Glutamatergic neuron (in vitro differentiated cells): Measurements from ENCODE around the gene JOSD1. TPM values are rescaled to one million over a fixed set of nuclear protein-coding genes. Genes with fewer than 3 reads are reported as not detected.

ENCODE experiments used
- DNase-seq: peaks from one replicate; pipeline ENCODE4 v3.0.0; 2022
- H3K27ac Mint-ChIP-seq: one replicate; pipeline ENCODE4 v1.8.0; 2020; ENCODE audit warnings: mild to moderate bottlenecking, mixed read lengths, inconsistent platforms; ENCODE audit not compliant: unreplicated experiment
- H3K27me3 Mint-ChIP-seq: one replicate; pipeline ENCODE4 v1.8.0; 2020; ENCODE audit warnings: mild to moderate bottlenecking, moderate library complexity, mixed read lengths, inconsistent platforms; ENCODE audit not compliant: unreplicated experiment
- H3K36me3 Mint-ChIP-seq: one replicate; pipeline ENCODE4 v1.8.0; 2020; ENCODE audit warnings: mild to moderate bottlenecking, mixed read lengths, inconsistent platforms; ENCODE audit not compliant: unreplicated experiment
- H3K4me1 Mint-ChIP-seq: one replicate; pipeline ENCODE4 v1.8.0; 2020; ENCODE audit warnings: mild to moderate bottlenecking, low read depth, mixed read lengths, inconsistent platforms; ENCODE audit not compliant: unreplicated experiment
- H3K4me3 Mint-ChIP-seq: one replicate; pipeline ENCODE4 v1.8.0; 2020; ENCODE audit warnings: mild to moderate bottlenecking, mixed read lengths, inconsistent platforms; ENCODE audit not compliant: unreplicated experiment
- H3K9me3 Mint-ChIP-seq: one replicate; pipeline ENCODE4 v1.8.0; 2020; ENCODE audit warnings: mild to moderate bottlenecking, moderate library complexity, mixed read lengths, inconsistent platforms; ENCODE audit not compliant: unreplicated experiment
- CTCF ChIP-seq: fragments of 200-600 bp; sonication (generic); IDR thresholded peaks from one replicate; pipeline ENCODE4 v1.5.0; 2021; ENCODE audit not compliant: partially characterized antibody, unreplicated experiment
- total RNA-seq: library from RNA; stranded (reverse); fragmentation: NEBNext Ultra II Directional; extraction: Animal tissue kit (Norgen Biotek cat#: 25700); gene quantifications from one replicate; pipeline ENCODE4 v1.2.1, GENCODE V29; 2021; ENCODE audit not compliant: unreplicated experiment

JOSD1 gene
- total RNA-seq, 1 donor from 2014 or later: 51.0 TPM

GRCh38 chr22:38733329-38733723, 32.6 kb upstream of the JOSD1 start:
- peak; percentile 82 for DNase-seq
- Mint-ChIP-seq H3K9me3 (peaks cover 14% of the 10 kb centered on the region), H3K27ac (peak overlapping the region; percentile 83), H3K4me1 (peaks cover 20% of the 10 kb centered on the region), H3K27me3 (peaks cover 10% of the 10 kb centered on the region), H3K4me3 (peak overlapping the region; percentile 52), H3K36me3 (no peaks in the 10 kb centered on the region)
- TF ChIP-seq CTCF: peak; percentile 87

GRCh38 chr22:38732251-38732815, 31.6 kb upstream of the JOSD1 start:
- no peak overlapping the region for H3K27ac Mint-ChIP-seq
- peaks cover 14% of the 10 kb centered on the region for H3K9me3 Mint-ChIP-seq
- DNase-seq: no peak
- peaks cover 20% of the 10 kb centered on the region for H3K4me1 Mint-ChIP-seq
- TF ChIP-seq CTCF: no peak
- H3K27me3 Mint-ChIP-seq: peaks cover 4% of the 10 kb centered on the region
- H3K4me3 Mint-ChIP-seq: no peak overlapping the region
- no peaks in the 10 kb centered on the region for H3K36me3 Mint-ChIP-seq

GRCh38 chr22:38731703-38732161, 31.0 kb upstream of the JOSD1 start:
- no peak for TF ChIP-seq CTCF
- no peaks in the 10 kb centered on the region for H3K36me3 Mint-ChIP-seq
- H3K4me3 Mint-ChIP-seq: no peak overlapping the region
- no peak overlapping the region for H3K27ac Mint-ChIP-seq
- no peaks in the 10 kb centered on the region for H3K27me3 Mint-ChIP-seq
- no peak for DNase-seq
- peaks cover 14% of the 10 kb centered on the region for H3K9me3 Mint-ChIP-seq
- H3K4me1 Mint-ChIP-seq: peaks cover 20% of the 10 kb centered on the region

- Mint-ChIP-seq H3K9me3 (peaks cover 12% of the 10 kb centered on the region), H3K4me1 (peaks cover 20% of the 10 kb centered on the region), H3K27me3 (peaks cover 1% of the 10 kb centered on the region), H3K27ac (no peak overlapping the region), H3K4me3 (no peak overlapping the region), H3K36me3 (no peaks in the 10 kb centered on the region)
- no peak for DNase-seq
- TF ChIP-seq CTCF: no peak
Observed at GRCh38 chr22:38730411-38730871, 29.7 kb upstream of the JOSD1 start.

GRCh38 chr22:38729946-38730345, 29.2 kb upstream of the JOSD1 start:
- Mint-ChIP-seq H3K4me3 (no peak overlapping the region), H3K36me3 (peaks cover 4% of the 10 kb centered on the region), H3K27ac (no peak overlapping the region), H3K9me3 (peaks cover 13% of the 10 kb centered on the region), H3K4me1 (peaks cover 17% of the 10 kb centered on the region), H3K27me3 (peaks cover 4% of the 10 kb centered on the region)
- TF ChIP-seq CTCF: no peak
- DNase-seq: no peak
